Activated T-helper 1 cell treated with Interleukin-2 at 50 U/mL for 16 hours (primary cell): ENCODE measurements around the gene TWSG1.
"Not testable (repeated sequence)": the region's sequence is repeated elsewhere in the genome, so short reads cannot be mapped to it uniquely, and the experiment has no call there.

ENCODE experiments used
- DNase-seq: peaks from one replicate; pipeline ENCODE4 v3.0.0-alpha.2; 2020; ENCODE audit warnings: low read depth

TWSG1 gene

DNA sequence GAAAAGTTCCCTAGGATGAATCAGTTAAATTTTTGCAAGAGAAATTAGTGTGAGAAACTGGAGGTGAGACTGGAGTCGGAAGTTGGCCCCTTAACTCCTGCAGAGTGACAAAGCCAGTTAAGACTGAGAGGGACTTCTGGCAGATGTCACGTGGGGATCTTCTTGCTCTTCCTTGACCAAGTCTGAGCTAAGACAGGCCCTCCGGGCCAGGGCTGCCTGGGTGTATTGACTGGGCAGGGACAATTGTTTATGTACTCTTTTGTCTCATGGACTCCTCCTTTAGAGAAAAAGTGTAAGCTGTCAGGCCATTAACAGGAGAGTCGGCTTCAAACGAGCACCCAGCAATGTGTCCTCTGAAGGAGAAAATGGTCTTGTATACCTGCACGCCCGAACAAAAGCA, 92.2 kb downstream of the TWSG1 start:
- no peak for DNase-seq

DNA sequence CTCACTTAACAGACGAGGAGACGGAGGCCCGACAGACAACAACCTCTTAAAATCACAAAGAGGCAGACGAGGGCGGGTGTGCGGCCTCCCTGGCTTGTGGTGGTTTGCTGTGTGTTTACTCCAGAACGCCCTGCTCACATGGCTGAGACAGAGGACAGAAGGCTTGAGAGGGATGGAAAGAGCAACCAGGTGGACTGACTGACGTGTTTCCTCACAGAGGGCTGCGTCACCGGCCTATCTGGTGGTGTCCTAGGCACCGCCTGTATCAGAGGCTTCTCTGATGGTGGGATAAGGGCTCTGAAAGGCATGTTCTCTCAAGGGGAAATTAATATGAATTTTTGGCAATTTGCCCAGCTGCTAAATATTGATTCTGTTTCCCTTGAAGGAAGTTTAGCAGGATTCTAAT, 93.7 kb downstream of the TWSG1 start:
- no peak for DNase-seq

DNA sequence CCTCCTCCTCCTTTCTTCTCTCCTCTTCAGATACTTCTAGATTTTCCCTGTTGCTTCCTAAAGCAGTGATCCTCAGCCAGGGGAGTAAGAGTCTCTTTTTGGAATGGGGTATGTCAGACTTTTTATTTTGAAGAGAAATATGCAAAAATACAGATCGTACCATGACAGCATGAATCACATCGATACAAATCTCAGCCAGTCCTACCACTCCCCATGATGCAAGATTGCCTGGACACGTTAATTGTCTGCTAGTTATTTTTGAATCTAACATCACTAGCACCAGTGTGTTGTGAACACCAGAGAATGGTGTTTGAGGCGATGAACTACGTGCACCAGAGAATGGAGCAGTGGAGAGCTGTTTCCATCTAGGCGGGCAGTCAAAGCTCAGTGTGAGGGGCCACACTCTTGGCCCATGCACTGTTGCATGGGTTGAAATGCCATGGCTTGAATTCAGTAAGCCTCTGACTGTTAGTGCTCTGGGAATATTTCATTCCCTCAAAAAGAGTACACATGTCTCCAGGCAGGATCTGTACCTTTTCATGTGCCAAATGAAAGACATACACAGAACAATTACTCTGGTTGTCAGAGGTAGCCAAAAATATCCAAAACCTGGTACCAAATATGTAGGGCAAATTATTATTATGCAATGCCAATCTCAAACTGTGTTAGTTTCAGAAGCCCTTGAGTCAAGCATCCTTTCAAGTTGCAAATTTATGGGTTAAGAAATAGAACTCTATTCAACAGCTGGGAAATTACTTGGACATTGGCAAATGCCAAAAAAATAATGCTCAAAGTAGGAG, 94.5 kb downstream of the TWSG1 start:
- no peak for DNase-seq

DNA sequence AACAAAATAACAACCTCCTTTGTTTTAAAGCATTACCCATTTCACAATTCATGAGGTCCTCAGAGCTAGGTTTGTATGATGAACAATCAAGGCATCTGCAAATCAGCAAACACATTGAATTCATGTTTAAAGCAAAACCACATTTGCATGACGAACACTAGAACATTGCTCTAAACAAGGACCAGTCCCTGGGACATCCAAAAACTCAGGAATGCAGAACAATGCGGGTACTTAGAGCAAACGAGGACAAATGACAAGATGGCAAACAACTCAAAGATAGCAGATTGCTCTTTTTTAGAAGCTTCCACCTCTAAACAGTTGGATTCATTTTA, 95.1 kb downstream of the TWSG1 start:
- no peak for DNase-seq

DNA sequence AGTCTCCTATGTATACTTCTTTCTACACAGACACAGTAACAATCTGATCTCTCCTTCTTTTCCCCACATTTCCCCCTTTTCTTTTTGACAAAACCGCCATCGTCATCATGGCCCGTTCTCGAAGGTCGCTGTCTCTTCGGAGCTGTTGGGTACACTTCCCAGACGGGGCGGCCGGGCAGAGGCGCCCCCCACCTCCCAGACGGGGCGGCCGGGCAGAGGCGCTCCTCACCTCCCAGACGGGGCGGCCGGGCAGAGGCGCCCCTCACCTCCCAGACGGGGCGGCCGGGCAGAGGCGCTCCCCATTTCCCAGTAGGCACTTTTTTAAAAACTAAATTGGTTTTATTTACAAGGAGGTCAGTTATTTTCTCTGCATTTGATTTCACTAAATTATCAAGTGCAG, 95.7 kb downstream of the TWSG1 start:
- not testable (repeated sequence) for DNase-seq

DNA sequence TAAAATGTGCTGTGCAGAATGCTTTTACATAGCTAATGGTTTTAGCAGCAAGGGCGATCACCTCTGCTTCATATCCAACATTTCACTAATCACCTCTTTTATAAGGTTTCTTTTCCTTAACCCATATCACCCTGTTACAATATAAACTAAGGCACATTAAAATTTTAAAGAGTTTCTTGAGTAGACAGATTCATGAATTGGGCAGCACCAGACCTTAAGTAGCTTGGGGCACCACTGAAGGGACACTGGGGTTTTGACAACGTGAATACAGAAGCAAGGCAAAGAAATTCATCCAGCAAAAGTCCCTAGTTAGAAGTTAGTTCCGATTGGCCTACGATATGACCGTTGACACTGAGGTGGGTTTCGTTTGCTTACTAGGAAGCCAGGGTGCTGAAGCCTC, 96.7 kb downstream of the TWSG1 start:
- no peak for DNase-seq

DNA sequence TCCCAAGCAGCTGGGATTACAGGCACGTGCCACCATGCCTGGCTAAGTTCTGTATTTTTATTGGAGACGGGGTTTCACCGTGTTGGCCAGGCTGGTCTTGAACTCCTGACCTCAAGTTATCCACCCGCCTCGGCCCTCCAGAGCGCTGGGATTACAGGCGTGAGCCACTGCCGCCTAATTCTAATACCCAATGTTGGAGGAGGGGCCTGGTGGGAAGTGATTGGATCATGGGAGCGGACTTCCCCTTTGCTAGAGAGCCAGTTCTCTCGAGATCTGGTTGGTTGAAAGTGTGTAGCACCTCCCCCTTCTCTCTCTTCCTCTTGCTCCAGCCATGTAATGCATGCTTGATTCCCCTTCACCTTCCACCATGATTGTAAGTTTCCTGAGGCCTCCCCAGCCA, 98.5 kb downstream of the TWSG1 start:
- DNase-seq, result not testable (repeated sequence)

DNA sequence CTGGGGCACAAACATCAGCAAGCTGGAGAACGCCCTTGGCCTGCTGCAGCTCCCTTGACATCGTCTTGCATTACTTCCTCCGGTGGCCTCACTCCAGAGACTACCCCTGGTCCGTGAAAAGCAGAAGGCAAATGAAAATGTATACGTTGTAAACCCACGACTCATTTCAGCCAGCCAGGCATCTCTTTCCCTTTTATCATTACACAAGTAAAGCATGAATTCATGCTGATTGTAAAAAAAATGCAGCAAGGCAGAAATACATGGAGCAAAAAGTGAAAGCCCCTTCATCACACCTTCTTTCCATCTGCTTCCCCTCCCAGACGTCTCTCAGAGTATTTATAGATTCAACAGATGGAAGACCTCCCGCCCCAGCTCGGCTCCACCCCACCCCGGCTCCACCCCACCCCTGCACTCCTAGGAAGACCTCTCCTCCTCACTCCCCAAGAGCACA, 99.1 kb downstream of the TWSG1 start:
- no peak for DNase-seq

DNA sequence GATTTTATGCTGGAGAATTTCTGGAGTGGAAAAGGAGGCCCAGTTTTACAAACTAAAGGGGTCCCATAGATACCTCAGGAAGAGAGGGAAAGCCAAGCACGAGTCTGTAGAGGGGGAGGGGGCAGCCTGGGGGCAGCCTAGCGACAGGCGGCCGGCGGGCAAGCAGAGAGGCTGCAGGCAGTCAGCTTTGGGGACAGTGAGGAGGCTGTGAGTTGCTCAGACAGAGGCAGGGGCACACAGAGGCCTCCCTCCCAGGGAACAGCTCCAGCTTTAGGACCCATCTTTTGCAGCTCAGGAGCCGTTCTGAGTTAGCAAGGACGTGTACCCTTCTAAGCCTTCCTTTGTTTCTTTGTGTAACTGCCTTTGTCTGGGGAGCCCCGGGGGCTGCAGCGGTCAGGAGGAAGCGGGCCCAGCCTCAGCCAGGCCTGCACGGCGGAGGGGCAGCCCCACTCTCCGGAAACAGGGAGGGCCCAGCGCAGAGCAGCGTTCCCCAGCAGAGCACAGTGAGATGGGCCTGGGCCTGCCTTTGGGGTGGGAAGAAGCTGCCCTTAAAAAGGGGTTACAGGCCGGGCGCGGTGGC, 99.6 kb downstream of the TWSG1 start:
- DNase-seq, result no peak

DNA sequence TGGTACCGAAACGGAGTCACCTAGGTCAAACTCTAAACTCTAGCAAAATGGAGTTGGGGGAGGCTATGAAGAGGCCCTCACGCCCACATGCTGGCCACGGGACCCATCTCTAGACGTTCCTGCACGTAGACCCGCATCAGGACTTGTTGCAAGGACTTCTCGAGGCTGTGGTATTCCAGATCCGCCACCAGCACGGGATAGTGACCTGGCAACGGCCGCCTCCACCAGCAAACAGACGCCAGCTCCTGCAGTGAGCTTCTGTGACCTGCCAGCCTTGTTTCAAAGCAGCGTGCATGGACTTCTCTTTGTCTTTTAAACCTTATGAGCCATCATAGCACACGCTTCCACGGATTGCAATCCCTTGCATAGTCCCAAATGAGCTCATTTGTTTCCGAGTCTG, 100.5 kb downstream of the TWSG1 start:
- DNase-seq, result no peak

DNA sequence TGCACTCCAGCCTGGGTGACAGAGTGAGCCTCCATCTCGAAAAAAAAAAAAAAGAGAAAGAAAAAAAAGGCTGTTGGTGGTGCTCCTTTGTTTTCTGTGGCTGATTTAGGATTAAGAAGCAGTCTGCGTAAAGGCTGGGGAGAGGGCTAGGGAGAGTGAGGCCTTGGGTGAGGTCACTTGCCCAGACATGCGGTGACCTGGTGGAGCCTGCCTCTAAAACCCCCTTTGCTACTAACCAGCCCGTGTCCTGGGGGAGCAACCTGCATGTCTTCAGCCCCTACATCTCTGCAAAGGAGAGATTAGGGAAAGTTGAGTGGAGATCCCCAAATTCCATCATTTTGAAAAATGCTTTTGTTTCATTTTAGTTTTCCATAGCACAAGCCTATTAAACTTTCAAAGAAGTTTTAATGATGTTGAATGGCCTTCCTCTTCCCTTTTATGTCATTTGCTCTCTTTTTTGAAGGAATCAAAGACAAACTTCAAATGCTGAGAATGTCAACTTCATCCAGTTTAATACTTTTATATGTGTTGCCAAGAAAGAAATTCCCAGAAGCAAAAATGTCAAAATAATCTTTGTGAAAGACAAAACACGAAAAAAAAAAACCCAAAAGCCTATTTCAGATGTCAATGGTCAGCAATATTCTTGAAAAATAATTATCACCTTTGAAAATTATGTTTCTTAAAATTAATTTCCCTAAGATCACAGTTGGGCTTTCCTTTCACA, 101.8 kb downstream of the TWSG1 start:
- DNase-seq, result no peak

DNA sequence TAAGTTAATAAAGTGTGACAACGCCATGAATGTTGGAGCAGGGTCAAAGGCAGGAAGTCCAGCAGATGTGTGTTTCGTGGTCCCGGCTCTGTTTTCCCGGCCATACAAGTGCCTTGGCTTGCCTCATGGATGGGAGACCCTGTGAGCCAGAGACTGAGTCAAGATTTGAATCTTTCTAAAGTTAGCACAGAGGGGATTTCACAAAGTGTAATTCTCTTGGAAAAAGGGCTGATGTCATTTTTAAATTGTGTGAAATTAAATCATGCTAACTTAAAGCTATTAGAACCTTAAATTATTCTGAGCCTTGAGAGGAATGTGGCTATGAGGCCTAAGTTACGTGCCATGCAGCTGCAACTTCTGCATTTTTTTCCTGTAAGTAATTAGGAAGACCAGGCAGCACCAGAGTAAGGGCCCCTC, 102.5 kb downstream of the TWSG1 start:
- DNase-seq, result no peak

DNA sequence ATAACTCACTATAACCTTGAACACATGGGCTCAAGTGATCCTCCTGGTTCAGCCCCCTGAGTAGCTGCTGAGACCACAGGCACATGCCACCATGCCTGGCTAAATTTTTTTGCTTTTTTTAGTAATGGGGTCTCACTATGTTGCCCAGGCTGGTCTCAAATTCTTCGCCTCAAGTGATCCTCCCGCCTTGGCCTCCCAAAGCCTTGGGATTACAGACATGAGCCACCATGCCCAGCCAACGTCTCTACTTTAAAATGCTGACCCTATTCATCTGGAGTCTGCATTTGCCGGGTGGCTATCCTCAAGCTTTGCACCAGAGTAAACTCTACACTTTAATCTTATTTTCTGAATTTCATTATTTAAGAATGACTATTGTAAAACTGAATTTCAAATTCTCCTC, 103.1 kb downstream of the TWSG1 start:
- DNase-seq, result no peak

DNA sequence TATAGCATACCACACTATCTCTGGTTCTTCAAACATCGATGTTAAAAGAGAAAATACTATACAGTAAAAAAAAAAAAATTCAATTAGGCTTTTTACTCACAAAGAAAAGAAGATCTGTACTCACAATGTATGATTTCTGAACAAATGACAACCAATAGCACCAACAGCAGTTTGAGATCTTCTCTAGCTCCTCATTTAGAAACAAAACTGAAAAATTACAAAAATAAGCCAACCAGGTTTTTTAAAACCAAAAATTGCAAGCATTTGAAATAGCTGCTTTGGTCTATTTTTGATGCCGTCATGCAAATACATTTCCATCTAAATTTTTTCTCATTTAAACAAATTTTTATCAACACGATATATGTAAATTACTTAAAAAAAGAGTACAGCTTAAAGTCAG, 106.5 kb downstream of the TWSG1 start:
- no peak for DNase-seq

DNA sequence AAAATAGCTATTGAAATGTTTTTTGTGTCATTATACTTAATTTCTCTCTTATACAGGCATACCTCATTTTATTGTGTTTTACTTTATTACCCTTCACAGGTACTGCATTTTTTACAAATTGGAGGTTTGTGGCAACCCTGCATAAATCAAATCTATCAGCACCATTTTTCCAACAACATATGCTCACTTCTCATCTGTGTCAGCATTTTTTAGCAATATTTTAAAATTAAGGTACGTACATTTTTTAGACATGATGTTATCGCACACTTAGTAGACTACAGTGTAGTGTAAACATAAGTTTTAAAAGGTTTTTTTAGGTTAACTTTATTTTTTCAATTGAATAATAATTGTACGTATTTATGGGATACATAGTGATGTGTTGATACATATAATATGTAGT, 110.0 kb downstream of the TWSG1 start:
- no peak for DNase-seq

DNA sequence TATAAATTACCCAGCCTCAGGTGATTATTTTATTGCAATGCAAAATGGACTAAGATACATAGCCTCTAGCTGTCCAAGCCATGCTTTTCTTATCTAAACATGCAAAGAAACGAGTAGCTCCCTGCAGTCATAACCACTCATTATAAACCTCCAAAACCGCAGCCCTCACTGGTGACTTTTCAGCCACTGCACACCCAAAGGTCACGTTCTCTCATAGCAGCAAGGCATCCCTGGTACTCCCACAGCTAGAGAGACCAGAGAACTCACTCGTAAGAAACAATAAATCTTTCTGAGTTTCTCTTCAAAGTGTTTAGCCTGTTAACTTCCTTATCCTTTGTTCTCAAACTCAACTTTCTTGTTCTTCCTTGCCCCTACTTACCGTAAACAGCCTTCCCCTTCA, 112.3 kb downstream of the TWSG1 start:
- no peak for DNase-seq

DNA sequence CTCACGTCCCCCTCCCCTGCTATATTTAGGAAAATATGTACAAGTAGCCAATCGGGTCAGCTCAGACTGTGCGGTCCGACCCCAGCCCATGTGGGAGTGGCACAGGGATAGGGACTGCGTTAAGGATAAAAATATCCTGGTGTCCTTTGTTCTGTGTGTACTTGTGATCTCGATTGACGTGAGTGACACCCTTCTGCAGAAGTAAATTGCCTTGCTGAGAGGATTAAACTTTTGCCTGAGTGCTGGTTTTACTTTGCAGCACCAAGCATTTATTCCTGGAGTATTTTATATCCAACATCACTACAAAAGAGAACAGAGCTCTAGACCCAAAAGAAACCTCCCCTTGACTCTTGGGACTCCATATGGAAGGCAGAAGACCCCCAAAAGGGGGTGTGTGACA, 112.8 kb downstream of the TWSG1 start:
- DNase-seq, result no peak

DNA sequence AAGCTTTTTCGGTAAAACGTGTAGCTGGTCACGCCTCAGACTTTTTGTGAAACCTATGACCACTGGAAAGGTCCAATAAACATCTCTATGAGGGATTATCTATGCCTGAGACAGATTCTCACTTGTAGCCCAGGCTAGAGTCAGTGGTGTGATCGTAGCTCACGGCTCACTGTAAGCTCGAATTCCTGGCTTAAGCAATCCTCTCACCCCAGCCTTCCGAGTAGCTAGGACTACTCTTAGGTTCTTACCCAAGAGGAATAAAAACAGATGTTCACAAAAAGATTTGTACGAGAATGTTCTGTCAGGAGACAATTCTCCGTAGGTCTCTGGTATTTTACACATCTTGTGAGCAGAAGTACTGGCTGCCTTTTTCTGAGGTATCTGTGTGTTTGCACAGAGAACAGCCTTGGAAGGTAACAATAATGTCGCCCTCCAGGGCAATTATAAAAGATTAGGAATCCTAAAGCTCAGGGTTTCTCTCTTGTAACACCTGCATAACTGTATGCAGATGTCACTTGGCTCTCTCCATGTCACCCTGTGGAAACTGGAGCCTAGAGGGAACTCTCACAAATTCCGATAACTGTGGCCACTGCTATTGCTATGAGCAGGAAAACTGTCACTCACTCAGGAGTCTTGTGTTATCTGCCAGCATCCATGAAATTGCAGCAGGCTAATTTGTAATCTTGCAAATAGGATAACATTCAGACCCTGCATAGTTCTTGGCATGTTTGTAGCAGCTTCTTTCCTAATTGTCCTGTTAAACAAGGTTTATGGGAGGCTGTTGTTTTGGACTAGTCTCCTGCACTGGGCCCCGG, 115.2 kb downstream of the TWSG1 start:
- DNase-seq, result no peak

DNA sequence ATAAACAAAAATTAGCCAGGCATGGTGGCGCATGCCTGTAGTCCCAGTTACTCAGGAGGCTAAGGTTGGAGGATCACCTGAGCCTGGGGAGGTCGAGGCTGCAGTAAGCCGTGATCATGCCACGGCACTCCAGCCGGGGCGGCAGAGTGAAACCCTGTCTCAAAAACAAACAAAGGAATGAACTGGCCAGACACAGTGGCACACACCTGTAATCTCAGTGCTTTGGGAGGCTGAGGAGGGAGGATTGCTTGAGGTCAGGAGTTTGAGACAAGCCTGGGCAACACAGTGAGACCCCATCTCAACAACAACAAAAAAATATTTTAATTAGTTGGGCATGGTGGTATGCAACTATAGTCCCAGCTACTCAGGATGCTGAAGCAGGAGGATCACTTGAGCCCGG, 116.3 kb downstream of the TWSG1 start:
- DNase-seq, result not testable (repeated sequence)
